ELR (cell line): ENCODE data around the gene MRAS.

Source experiments
- DNase-seq: peaks from one replicate; pipeline ENCODE4 v3.0.0-alpha.2; 2015; ENCODE audit warnings: low read depth

The MRAS gene

GRCh38 chr3:138340511-138340910, 7.9 kb upstream of the MRAS start:
- no peak for DNase-seq

- DNase-seq = no peak
Observed at GRCh38 chr3:138344754-138345153, 3.6 kb upstream of the MRAS start.

GRCh38 chr3:138348754-138349739, 668 bp downstream of the MRAS start:
- DNase-seq = peak; percentile 37

- DNase-seq = no peak
Observed at GRCh38 chr3:138349926-138350665, 1.7 kb downstream of the MRAS start.

- DNase-seq = no peak
Observed at GRCh38 chr3:138351151-138351550, 2.8 kb downstream of the MRAS start.

GRCh38 chr3:138351916-138352550, 3.7 kb downstream of the MRAS start:
- DNase-seq = peak; percentile 40

GRCh38 chr3:138354376-138354775, 6.0 kb downstream of the MRAS start:
- no peak for DNase-seq

- no peak for DNase-seq
Observed at GRCh38 chr3:138355071-138355470, 6.7 kb downstream of the MRAS start.

- DNase-seq = no peak
Observed at GRCh38 chr3:138356730-138357405, 8.5 kb downstream of the MRAS start.

GRCh38 chr3:138359148-138359918, 11.0 kb downstream of the MRAS start:
- DNase-seq = no peak

GRCh38 chr3:138359919-138360868, 11.8 kb downstream of the MRAS start:
- DNase-seq = no peak

GRCh38 chr3:138360869-138361525, 12.6 kb downstream of the MRAS start:
- no peak for DNase-seq

GRCh38 chr3:138361561-138361971, 13.2 kb downstream of the MRAS start:
- DNase-seq = no peak

GRCh38 chr3:138362538-138362937, 14.2 kb downstream of the MRAS start:
- DNase-seq = no peak

GRCh38 chr3:138363322-138363721, 14.9 kb downstream of the MRAS start:
- no peak for DNase-seq

- no peak for DNase-seq
Observed at GRCh38 chr3:138364356-138365252, 16.2 kb downstream of the MRAS start.

GRCh38 chr3:138365253-138365555, 16.8 kb downstream of the MRAS start:
- DNase-seq = no peak

GRCh38 chr3:138366006-138366759, 17.8 kb downstream of the MRAS start:
- no peak for DNase-seq
